SK-N-SH (cell line): ENCODE measurements around the gene RNU6-9. TPM values are rescaled to one million over a fixed set of nuclear protein-coding genes. Genes with fewer than 3 reads are reported as not detected.

Experiments
- CTCF ChIA-PET: fragments of 300-600, 350-600 bp; formaldehyde crosslinking; extraction: SDS; loops from one replicate; lab custom pipeline; 2021; lab: Yijun Ruan, JAX
- POLR2A ChIA-PET: fragments of 350-600 bp; sonication (Branson Sonifier 250); formaldehyde crosslinking; extraction: SDS; loops from one replicate; lab custom pipeline; 2020; ENCODE audit warnings: antibody characterized with exemption, inconsistent platforms; lab: Yijun Ruan, JAX
- DNase-seq: peaks from one replicate; pipeline ENCODE4 v3.0.0; 2012
- H2AFZ ChIP-seq: fragments of 200-600 bp; sonication (generic); 2 replicates; pipeline ENCODE4 v1.8.1; 2016; ENCODE audit warnings: antibody characterized with exemption, mild to moderate bottlenecking, low read depth
- H3F3A ChIP-seq: fragments of 200-600 bp; sonication (generic); replicated peaks from 2 replicates; pipeline ENCODE3; 2016; ENCODE audit warnings: antibody characterized with exemption, mild to moderate bottlenecking; ENCODE audit not compliant: insufficient read depth
- H3K27ac ChIP-seq, 2 experiments: fragments of 200-500 bp in 1 of 2; fragments of 200-600 bp in 1 of 2; sonication (Bioruptor generic) in 1 of 2; sonication (generic), shearing (Covaris generic) in 1 of 2; 2 replicates each; pipeline versions ENCODE4 v1.5.1 to v1.6.1; 2014 to 2016; ENCODE audit warnings: low read depth in 2 of 2, inconsistent platforms in 1 of 2, low read length in 1 of 2, mild to moderate bottlenecking in 1 of 2, mixed read lengths in 1 of 2
- H3K27me3 ChIP-seq: fragments of 200-600 bp; sonication (generic), shearing (Covaris generic); 2 replicates; pipeline ENCODE4 v1.6.1; 2016; ENCODE audit warnings: mixed run types; ENCODE audit not compliant: insufficient read depth
- H3K36me3 ChIP-seq, 2 experiments: fragments of 200-500 bp in 1 of 2; fragments of 200-600 bp in 1 of 2; sonication (Bioruptor generic) in 1 of 2; sonication (generic) in 1 of 2; replicated peaks in 1 of 2; 2 replicates each; pipeline versions ENCODE3 to v1.5.1; 2014 to 2016; ENCODE audit warnings: low read length in 1 of 2, mild to moderate bottlenecking in 1 of 2; ENCODE audit not compliant: insufficient read depth in 2 of 2, control insufficient read depth in 1 of 2
- H3K4me1 ChIP-seq, 2 experiments: fragments of 200-500 bp in 1 of 2; fragments of 200-600 bp in 1 of 2; sonication (Bioruptor generic) in 1 of 2; sonication (generic), shearing (Covaris generic) in 1 of 2; 2 replicates each; pipeline versions ENCODE4 v1.5.1 to v1.6.1; 2014 to 2016; ENCODE audit warnings: low read depth in 1 of 2, low read length in 1 of 2, mixed run types in 1 of 2; ENCODE audit not compliant: insufficient read depth in 2 of 2, control insufficient read depth in 1 of 2
- H3K4me2 ChIP-seq: fragments of 200-600 bp; sonication (generic), shearing (Covaris generic); 2 replicates; pipeline ENCODE4 v1.6.1; 2017; ENCODE audit warnings: mixed run types
- H3K4me3 ChIP-seq, 2 experiments: fragments of 200-500 bp in 1 of 2; fragments of 200-600 bp in 1 of 2; sonication (Bioruptor generic) in 1 of 2; sonication (generic), shearing (Covaris generic) in 1 of 2; 2 replicates each; pipeline versions ENCODE4 v1.5.1 to v1.8.1; 2014 to 2016; ENCODE audit warnings: low read depth in 2 of 2, inconsistent platforms in 1 of 2, low read length in 1 of 2, mild to moderate bottlenecking in 1 of 2, mixed read lengths in 1 of 2, moderate library complexity in 1 of 2
- H3K79me2 ChIP-seq: fragments of 200-600 bp; sonication (generic); 2 replicates; pipeline ENCODE4 v1.8.1; 2017; ENCODE audit warnings: mild to moderate bottlenecking; ENCODE audit not compliant: insufficient read depth
- H3K9ac ChIP-seq: fragments of 200-600 bp; sonication (generic); 2 replicates; pipeline ENCODE4 v1.6.1; 2017; ENCODE audit warnings: mixed run types
- H3K9me2 ChIP-seq: fragments of 200-600 bp; sonication (generic); 2 replicates; pipeline ENCODE4 v1.6.1; 2017; ENCODE audit warnings: mixed run types
- H3K9me3 ChIP-seq: fragments of 200-600 bp; sonication (generic); 2 replicates; pipeline ENCODE4 v1.6.1; 2017; ENCODE audit warnings: mixed run types, mild to moderate bottlenecking, moderate library complexity
- H4K20me1 ChIP-seq: fragments of 200-600 bp; sonication (generic); 2 replicates; pipeline ENCODE4 v1.6.1; 2017; ENCODE audit warnings: mild to moderate bottlenecking, mixed run types; ENCODE audit not compliant: insufficient read depth
- ELF1 ChIP-seq: IDR thresholded peaks from 2 replicates; pipeline ENCODE4 v1.4.0; 2012
- EP300 ChIP-seq, 2 experiments: IDR thresholded peaks; 2 replicates each; pipeline versions ENCODE4 v1.4.0 to v1.6.1; 2012; ENCODE audit warnings: borderline replicate concordance in 1 of 2, low read depth in 1 of 2, low read length in 1 of 2
- EZH2phosphoT487 ChIP-seq: fragments of 200-600 bp; sonication (generic); IDR thresholded peaks from 2 replicates; pipeline ENCODE4 v1.6.1; 2017; ENCODE audit warnings: low read depth, mixed run types, mild to moderate bottlenecking, antibody characterized with exemption, moderate library complexity, borderline replicate concordance
- FOXM1 ChIP-seq: IDR thresholded peaks from 2 replicates; pipeline ENCODE4 v1.4.0; 2012; ENCODE audit warnings: low read depth, mild to moderate bottlenecking
- GABPA ChIP-seq: IDR thresholded peaks from 2 replicates; pipeline ENCODE4 v1.4.0; 2012; ENCODE audit warnings: low read depth, mild to moderate bottlenecking
- GATA2 ChIP-seq: sonication (generic); formaldehyde crosslinking; IDR thresholded peaks from 2 replicates; pipeline ENCODE4 v1.5.0; 2020; ENCODE audit warnings: mild to moderate bottlenecking, missing genetic modification reagents
- IRF3 ChIP-seq: fragments of 150-350 bp; IDR thresholded peaks from 2 replicates; pipeline ENCODE4 v1.6.1; 2016; ENCODE audit warnings: mild to moderate bottlenecking, low read depth, low read length
- MXI1 ChIP-seq: IDR thresholded peaks from 2 replicates; pipeline ENCODE4 v1.6.1; 2012; ENCODE audit warnings: mild to moderate bottlenecking, low read depth, low read length, improper control_type of control experiment
- NFIC ChIP-seq: IDR thresholded peaks from 2 replicates; pipeline ENCODE4 v1.4.0; 2012; ENCODE audit warnings: borderline replicate concordance
- NRF1 ChIP-seq: IDR thresholded peaks from 2 replicates; pipeline ENCODE4 v1.6.1; 2012; ENCODE audit warnings: low read depth, mild to moderate bottlenecking, low read length
- POLR2AphosphoS5 ChIP-seq: IDR thresholded peaks from 2 replicates; pipeline ENCODE4 v1.6.1; 2012; ENCODE audit warnings: low read depth, low read length
- RAD21 ChIP-seq: IDR thresholded peaks from 2 replicates; pipeline ENCODE4 v1.6.1; 2012; ENCODE audit warnings: mild to moderate bottlenecking, low read length
- RXRA ChIP-seq: IDR thresholded peaks from 2 replicates; pipeline ENCODE4 v1.4.0; 2012; ENCODE audit warnings: low read depth, mild to moderate bottlenecking, borderline replicate concordance
- TCF12 ChIP-seq: IDR thresholded peaks from 2 replicates; pipeline ENCODE4 v1.4.0; 2012
- WGBS: methylation state at CpG from one replicate; pipeline ENCODE4 v1.1.6; 2017; ENCODE audit warnings: low lambda C conversion rate; 5-methylcytosine and 5-hydroxymethylcytosine counted together
- polyA plus RNA-seq, 3 experiments: library from polyadenylated mRNA; depleted of rRNA; stranded (reverse); fragments of >200 nt; gene quantifications; 2 replicates each; pipeline ENCODE4 v1.2.3, GENCODE V29; 2012
- TF ChIP-seq, protein P1 (sequence below): fragments of 150-350 bp; IDR thresholded peaks from 2 replicates; pipeline ENCODE4 v1.6.1; 2017; ENCODE audit warnings: antibody characterized with exemption, low read length, low read depth, borderline replicate concordance
- TF ChIP-seq, protein P2 (sequence below): fragments of 200-600 bp; sonication (generic); IDR thresholded peaks from 2 replicates; pipeline ENCODE4 v1.6.1; 2017; ENCODE audit warnings: antibody characterized with exemption, mild to moderate bottlenecking, moderate library complexity

The RNU6-9 gene
- polyA plus RNA-seq, 1 of the 3 experiments (the other 2 are of a cell fraction), result not detected

DNA sequence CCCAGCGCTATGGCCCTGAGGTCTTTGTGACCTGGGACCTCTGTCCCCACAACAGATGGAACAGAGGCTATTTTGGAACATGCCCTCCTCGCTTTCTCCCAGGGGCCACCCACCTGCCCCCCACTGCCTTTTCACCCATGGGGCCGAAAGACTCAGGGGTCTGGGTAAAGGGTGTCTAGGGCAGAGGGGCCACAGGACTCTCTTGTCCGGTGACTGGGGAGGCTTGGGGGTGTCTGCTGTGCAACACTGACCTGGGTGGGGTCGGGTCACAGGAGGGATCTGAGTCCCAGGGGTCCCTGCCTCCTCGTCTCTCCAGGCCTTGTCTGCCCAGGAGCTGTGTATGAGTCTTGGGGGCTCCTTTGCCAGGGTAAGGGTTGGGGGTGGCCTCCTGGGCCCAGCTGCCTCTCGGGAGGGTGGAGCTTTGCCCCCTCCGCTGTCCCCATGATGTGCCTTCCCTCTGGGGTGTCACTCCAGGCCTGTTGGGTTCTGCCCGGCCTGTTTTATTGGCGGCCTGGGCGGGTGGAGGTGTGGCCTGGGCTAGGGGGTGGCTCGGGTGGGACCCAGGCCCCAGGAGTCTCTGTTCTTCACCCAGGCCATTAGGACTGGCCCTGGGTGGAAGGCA, 34.6 kb downstream of the RNU6-9 start:
- Histone ChIP-seq H3K4me3 (peak overlapping the region in 1 of 2 experiments; percentile 86; a peak in 2 of 4 replicates), H3K9me2 (no peaks in the 10 kb centered on the region), H3K9me3 (no peaks in the 10 kb centered on the region), H4K20me1 (no peaks in the 10 kb centered on the region), H2AFZ (no peak overlapping the region), H3K4me1 (peaks cover 11 to 28% of the 10 kb centered on the region in 2 experiments; a peak in 2 of 4 replicates), H3K27ac (peak overlapping the region in 1 of 2 experiments; percentile 85; a peak in 2 of 4 replicates), H3K27me3 (no peaks in the 10 kb centered on the region), H3F3A (peaks cover 6% of the 10 kb centered on the region), H3K9ac (no peak overlapping the region), H3K36me3 (peaks cover 0 to 9% of the 10 kb centered on the region in 2 experiments), H3K79me2 (peaks cover 30% of the 10 kb centered on the region), H3K4me2 (peak overlapping the region; percentile 91; the same call in 1 of the 2 replicates)
- POLR2A ChIA-PET, result no interaction called here
- TF ChIP-seq RXRA (no peak), FOXM1 (no peak), EZH2phosphoT487 (no peak), ELF1 (no peak), NFIC (no peak), GATA2 (CRISPR knock-in tag) (no peak), POLR2AphosphoS5 (no peak), MXI1 (no peak), IRF3 (no peak), EP300 (IDR thresholded peaks at IDR 0.05; ENCODE audit: borderline replicate concordance in 1 of 2, low read depth in 1 of 2, low read length in 1 of 2) (no peak), RAD21 (no peak), NRF1 (no peak), GABPA (no peak), TCF12 (no peak)
- TF ChIP-seq, protein P1, sequence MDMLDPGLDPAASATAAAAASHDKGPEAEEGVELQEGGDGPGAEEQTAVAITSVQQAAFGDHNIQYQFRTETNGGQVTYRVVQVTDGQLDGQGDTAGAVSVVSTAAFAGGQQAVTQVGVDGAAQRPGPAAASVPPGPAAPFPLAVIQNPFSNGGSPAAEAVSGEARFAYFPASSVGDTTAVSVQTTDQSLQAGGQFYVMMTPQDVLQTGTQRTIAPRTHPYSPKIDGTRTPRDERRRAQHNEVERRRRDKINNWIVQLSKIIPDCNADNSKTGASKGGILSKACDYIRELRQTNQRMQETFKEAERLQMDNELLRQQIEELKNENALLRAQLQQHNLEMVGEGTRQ, result no peak
- TF ChIP-seq, protein P2, sequence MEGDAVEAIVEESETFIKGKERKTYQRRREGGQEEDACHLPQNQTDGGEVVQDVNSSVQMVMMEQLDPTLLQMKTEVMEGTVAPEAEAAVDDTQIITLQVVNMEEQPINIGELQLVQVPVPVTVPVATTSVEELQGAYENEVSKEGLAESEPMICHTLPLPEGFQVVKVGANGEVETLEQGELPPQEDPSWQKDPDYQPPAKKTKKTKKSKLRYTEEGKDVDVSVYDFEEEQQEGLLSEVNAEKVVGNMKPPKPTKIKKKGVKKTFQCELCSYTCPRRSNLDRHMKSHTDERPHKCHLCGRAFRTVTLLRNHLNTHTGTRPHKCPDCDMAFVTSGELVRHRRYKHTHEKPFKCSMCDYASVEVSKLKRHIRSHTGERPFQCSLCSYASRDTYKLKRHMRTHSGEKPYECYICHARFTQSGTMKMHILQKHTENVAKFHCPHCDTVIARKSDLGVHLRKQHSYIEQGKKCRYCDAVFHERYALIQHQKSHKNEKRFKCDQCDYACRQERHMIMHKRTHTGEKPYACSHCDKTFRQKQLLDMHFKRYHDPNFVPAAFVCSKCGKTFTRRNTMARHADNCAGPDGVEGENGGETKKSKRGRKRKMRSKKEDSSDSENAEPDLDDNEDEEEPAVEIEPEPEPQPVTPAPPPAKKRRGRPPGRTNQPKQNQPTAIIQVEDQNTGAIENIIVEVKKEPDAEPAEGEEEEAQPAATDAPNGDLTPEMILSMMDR, result no peak
- WGBS, result 90% methylated on average over 2 of the region's 12 CpGs
- CTCF ChIA-PET, result interaction anchor here (1.0 to 2.1 kb wide), 2 partner anchors 55 to 57 kb away, joined by 6 to 8 read pairs; partner anchors contain the start of gene WDR18
- DNase-seq, result no peak
